GM12873 (cell line): ENCODE measurements around the gene PMCH.

ENCODE experiments used
- CTCF ChIP-seq: IDR thresholded peaks from 2 replicates; pipeline ENCODE4 v1.5.1; 2012; ENCODE audit warnings: low read depth, mild to moderate bottlenecking, moderate library complexity, low read length, control low read depth; ENCODE audit not compliant: insufficient read depth; ENCODE audit errors: missing control alignments

The PMCH gene

GRCh38 chr12:102171951-102172350, 25.7 kb downstream of the PMCH start:
- no peak for TF ChIP-seq CTCF

GRCh38 chr12:102169922-102170621, 27.6 kb downstream of the PMCH start:
- peak; percentile 73 for TF ChIP-seq CTCF

GRCh38 chr12:102167821-102168604, 29.6 kb downstream of the PMCH start:
- no peak for TF ChIP-seq CTCF

- no peak for TF ChIP-seq CTCF
Measured at GRCh38 chr12:102163383-102163782, 34.2 kb downstream of the PMCH start.
